Aorta (tissue), 5 donors: Measurements from ENCODE around the gene PAX9. TPM values are rescaled to one million over a fixed set of nuclear protein-coding genes. Genes with fewer than 3 reads are reported as not detected.

Experiments used
- ATAC-seq: fragments of 200-7000 bp; cut with Tn5 transposase; one replicate; pipeline ENCODE4 v1.9.1; 2022; ENCODE audit warnings: moderate library complexity; ENCODE audit not compliant: low FRiP score
- DNase-seq, 2 donors: peaks; one replicate each; pipeline ENCODE4 v3.0.0-alpha.2; 2020
- H3K27ac ChIP-seq, 2 donors: one replicate each; pipeline ENCODE4 v1.5.1; 2013; ENCODE audit warnings: low read length in 2 of 2, mild to moderate bottlenecking in 2 of 2, moderate library complexity in 2 of 2, control low read depth in 1 of 2, inconsistent platforms in 1 of 2, low read depth in 1 of 2
- H3K27me3 ChIP-seq, 2 donors: one replicate each; pipeline ENCODE4 v1.6.1; 2013; ENCODE audit warnings: control low read depth in 1 of 2, low read length in 1 of 2, mild to moderate bottlenecking in 1 of 2, moderate library complexity in 1 of 2; ENCODE audit not compliant: insufficient read depth in 2 of 2, control insufficient read depth in 1 of 2
- H3K36me3 ChIP-seq, 2 donors: one replicate each; pipeline ENCODE4 v1.6.1; 2013; ENCODE audit warnings: control low read depth in 1 of 2, low read length in 1 of 2, mild to moderate bottlenecking in 1 of 2; ENCODE audit not compliant: insufficient read depth in 2 of 2, control insufficient read depth in 1 of 2
- H3K4me1 ChIP-seq, 2 donors: one replicate each; pipeline ENCODE4 v1.6.1; 2013; ENCODE audit warnings: low read length in 2 of 2, control low read depth in 1 of 2, mild to moderate bottlenecking in 1 of 2, moderate library complexity in 1 of 2; ENCODE audit not compliant: insufficient read depth in 2 of 2, control insufficient read depth in 1 of 2
- H3K4me3 ChIP-seq, 2 donors: one replicate each; pipeline ENCODE4 v1.5.1; 2013; ENCODE audit warnings: low read length in 2 of 2, control low read depth in 1 of 2, mild to moderate bottlenecking in 1 of 2
- H3K9me3 ChIP-seq: one replicate; pipeline ENCODE4 v1.6.1; 2013; ENCODE audit warnings: mild to moderate bottlenecking, low read length; ENCODE audit not compliant: control insufficient read depth
- WGBS, 2 donors: extraction: QIAGEN DNeasy Blood & Tissue Kit; methylation state at CpG; one replicate each; pipeline ENCODE4 v1.1.7; 2013; 5-methylcytosine and 5-hydroxymethylcytosine counted together
- intact Hi-C, 2 donors: fragments of 100-400 bp; cut with DNase I; formaldehyde crosslinking; loops; one replicate each; pipeline versions ENCODE4 v1.14.2 to v1.15.0; 2022
- polyA plus RNA-seq, 2 donors: library from polyadenylated mRNA; stranded (reverse); fragments of 200-250 nt; gene quantifications; one replicate each; pipeline ENCODE4 v1.2.3, GENCODE V29; 2013
- total RNA-seq, 2 donors: library from RNA; stranded (reverse); fragmentation: NEBNext Ultra II Directional; extraction: Animal tissue kit (Norgen Biotek cat#: 25700); gene quantifications; one replicate each; pipeline ENCODE4 v1.2.1, GENCODE V29; 2021
- donor health status: healthy with polysubstance abuse.
- donor health status: Bipolar disorder and iron deficiency.
- donor health status: DM: no; HTN: no; CAD: no.
- donor health status: DM: no; HTN: no; CAD: no.
- donor health status: DM: yes; HTN: yes; CAD: no.

PAX9 gene
- total and polyA plus RNA-seq, 4 donors: 0.28 to 3.4 (median 0.49) TPM

- peaks cover 0 to 3% of the 10 kb centered on the region in 2 donors for H3K27me3 ChIP-seq
These were observed 2.9 kb downstream of the PAX9 start for GRCh38 chr14:36664322-36665193.

DNA sequence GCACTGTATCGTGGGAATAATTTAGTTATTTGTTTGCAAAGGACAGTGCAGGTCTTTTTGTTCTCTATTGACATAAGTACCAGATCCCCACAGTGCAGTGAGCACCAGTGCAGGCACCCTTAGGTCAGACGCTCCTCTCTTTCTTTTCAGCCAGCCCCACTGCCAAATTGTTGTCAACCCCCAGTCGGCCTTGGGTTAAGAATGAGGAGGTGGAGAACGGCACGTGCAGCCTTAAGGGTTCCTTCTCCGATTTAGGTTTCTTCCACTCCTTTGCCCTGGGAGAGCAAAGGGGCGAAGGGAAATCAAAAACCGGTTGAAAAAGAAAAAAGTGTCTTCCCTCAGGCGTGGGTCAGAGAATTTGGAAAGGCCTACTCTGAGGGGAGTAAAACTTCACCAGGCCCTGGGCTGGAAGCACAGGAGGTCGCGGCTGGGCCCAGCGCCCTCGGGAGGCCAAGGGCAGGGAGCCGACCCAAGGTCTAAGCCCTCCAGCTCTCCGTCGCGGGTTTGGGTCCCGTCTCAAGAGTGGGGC, 4.3 kb downstream of the PAX9 start:
- no peak for DNase-seq
- no peaks in the 10 kb centered on the region for H3K36me3 ChIP-seq
- 72 to 73% methylated on average over 18 of the region's 18 CpGs for WGBS, 2 donors
- H3K27me3 ChIP-seq: peaks cover 0 to 3% of the 10 kb centered on the region in 2 donors
- no peak for ATAC-seq
- peaks cover 1% of the 10 kb centered on the region for H3K9me3 ChIP-seq
- no peak overlapping the region for H3K4me3 ChIP-seq
- no peak overlapping the region for H3K27ac ChIP-seq
- no peaks in the 10 kb centered on the region for H3K4me1 ChIP-seq
- intact Hi-C loops: loop anchor here in 1 of 2 donors (10.0 kb wide), 2 partner anchors 369 to 929 kb away; partner anchors contain the start of genes FOXA1 and TTC6

More at GRCh38 chr14:36664322-36665193, 2.9 kb downstream of the PAX9 start:
- WGBS, 2 donors: 48 to 62% methylated on average over 9 of the region's 9 CpGs
- DNase-seq: no peak
- Histone ChIP-seq H3K27ac (no peak overlapping the region), H3K4me3 (no peak overlapping the region), H3K4me1 (no peaks in the 10 kb centered on the region), H3K9me3 (peaks cover 1% of the 10 kb centered on the region), H3K36me3 (no peaks in the 10 kb centered on the region)
- ATAC-seq: no peak
- intact Hi-C loops: loop anchor here in 1 of 2 donors (5.0 to 10.0 kb wide), 3 partner anchors 370 to 930 kb away; partner anchors contain the start of genes FOXA1, MIPOL1 and TTC6

DNA sequence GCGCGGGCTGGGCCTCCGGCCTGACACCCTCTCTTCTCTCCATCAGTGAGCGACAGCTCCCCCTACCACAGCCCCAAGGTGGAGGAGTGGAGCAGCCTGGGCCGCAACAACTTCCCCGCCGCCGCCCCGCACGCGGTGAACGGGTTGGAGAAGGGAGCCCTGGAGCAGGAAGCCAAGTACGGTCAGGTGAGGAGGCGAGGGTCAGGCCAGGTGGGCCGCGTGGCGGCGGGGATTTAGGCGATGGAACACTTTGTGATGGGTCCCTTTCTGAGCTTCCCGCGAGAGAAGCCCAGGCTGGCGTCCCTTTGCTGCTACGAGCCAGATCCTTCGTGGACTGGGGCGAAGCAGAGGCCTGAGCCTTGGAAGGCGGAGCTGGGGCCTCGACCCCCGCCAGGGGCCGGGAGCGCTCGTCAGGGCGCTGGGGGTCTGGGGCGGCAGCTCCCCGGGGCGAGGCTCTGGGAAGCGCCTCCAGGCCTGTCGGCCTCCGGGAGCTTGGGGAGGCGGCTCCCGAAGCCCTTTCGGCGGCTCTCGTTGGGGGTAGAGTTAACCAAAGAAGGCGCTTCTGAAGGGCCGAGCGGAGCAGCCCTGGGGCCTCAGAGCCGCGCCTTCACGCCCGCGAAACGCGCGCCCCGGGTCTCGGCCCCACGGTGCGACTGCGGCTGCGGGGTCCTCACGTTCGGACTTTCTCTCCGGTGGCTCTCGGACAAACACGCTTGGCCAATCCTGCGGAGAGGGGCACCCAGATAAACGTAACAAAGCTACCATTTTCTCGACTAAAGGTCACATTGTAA, 5.0 kb downstream of the PAX9 start:
- DNase-seq (no peak), ATAC-seq (no peak)
- 19 to 27% methylated on average over 66 to 68 of the region's 68 CpGs for WGBS, 2 donors
- Histone ChIP-seq H3K9me3 (peaks cover 1% of the 10 kb centered on the region), H3K4me1 (no peaks in the 10 kb centered on the region), H3K36me3 (no peaks in the 10 kb centered on the region), H3K4me3 (no peak overlapping the region), H3K27ac (no peak overlapping the region), H3K27me3 (peaks cover 0 to 3% of the 10 kb centered on the region in 2 donors)
- intact Hi-C loops: loop anchor here in 1 of 2 donors (10.0 kb wide), 2 partner anchors 368 to 928 kb away; partner anchors contain the start of genes FOXA1 and TTC6

DNA sequence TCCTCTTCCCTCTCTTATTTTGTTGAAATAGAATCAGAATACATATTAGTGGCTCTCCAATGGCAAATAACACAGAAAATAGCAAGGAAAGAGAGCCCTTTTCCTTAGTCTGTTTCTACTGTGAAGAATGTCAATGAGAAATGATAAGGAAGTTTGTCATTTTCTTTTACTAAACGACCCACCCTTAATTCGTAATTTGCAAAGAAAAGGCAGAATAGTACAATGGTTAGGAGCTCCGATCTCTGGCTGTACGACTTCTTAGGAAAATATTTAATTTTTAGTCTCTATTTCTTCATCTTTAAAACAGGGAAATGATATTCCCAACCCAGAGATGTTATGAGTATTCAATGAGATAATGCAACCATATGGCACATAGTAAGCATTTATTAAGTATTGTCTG, 6.0 kb downstream of the PAX9 start:
- peaks cover 1% of the 10 kb centered on the region for H3K9me3 ChIP-seq
- peaks cover 0 to 3% of the 10 kb centered on the region in 2 donors for H3K27me3 ChIP-seq
- DNase-seq (no peak), ATAC-seq (no peak)
- H3K4me1 ChIP-seq: no peaks in the 10 kb centered on the region
- no peak overlapping the region for H3K27ac ChIP-seq
- no peaks in the 10 kb centered on the region for H3K36me3 ChIP-seq
- intact Hi-C loops: loop anchor here in 1 of 2 donors (10.0 kb wide), 2 partner anchors 367 to 927 kb away; partner anchors contain the start of genes FOXA1 and TTC6
- WGBS, 2 donors: 60 to 66% methylated on average over 4 of the region's 4 CpGs
- no peak overlapping the region for H3K4me3 ChIP-seq

- Histone ChIP-seq H3K9me3 (peaks cover 1% of the 10 kb centered on the region), H3K27ac (no peak overlapping the region), H3K4me3 (no peak overlapping the region), H3K27me3 (peaks cover 0 to 3% of the 10 kb centered on the region in 2 donors), H3K4me1 (no peaks in the 10 kb centered on the region), H3K36me3 (no peaks in the 10 kb centered on the region)
- ATAC-seq (no peak), DNase-seq (no peak)
- 45 to 60% methylated on average over 3 of the region's 3 CpGs for WGBS, 2 donors
- intact Hi-C loops: no loop called here
These were observed 9.5 kb downstream of the PAX9 start for GRCh38 chr14:36671149-36671548.

- Histone ChIP-seq H3K4me3 (no peak overlapping the region), H3K27me3 (no peaks in the 10 kb centered on the region), H3K36me3 (no peaks in the 10 kb centered on the region), H3K27ac (no peak overlapping the region), H3K9me3 (no peaks in the 10 kb centered on the region), H3K4me1 (no peaks in the 10 kb centered on the region)
- intact Hi-C loops: no loop called here
- WGBS, 2 donors: 72 to 82% methylated on average over 4 of the region's 4 CpGs
- ATAC-seq (no peak), DNase-seq (no peak)
These were observed 10.4 kb downstream of the PAX9 start for GRCh38 chr14:36672095-36672494.

DNA sequence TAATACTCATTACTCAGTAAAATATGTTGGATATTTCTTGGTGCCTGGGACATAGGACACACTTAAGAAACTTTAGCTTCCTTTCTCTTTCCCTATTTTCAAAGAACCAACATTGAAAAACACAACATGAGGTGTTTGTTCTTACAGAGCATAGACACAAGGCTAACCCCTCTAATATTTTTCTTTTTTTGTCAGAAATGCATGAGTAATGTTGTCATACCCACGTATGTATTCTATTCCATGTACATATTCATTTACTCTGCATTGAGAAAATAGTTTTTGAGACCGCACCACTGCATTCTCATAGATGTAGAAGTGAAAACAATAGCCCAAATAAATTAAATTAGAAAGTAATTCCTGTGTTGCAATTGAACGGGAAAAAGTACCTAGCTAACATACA, 13.0 kb downstream of the PAX9 start:
- ATAC-seq (no peak), DNase-seq (no peak)
- Histone ChIP-seq H3K4me1 (no peaks in the 10 kb centered on the region), H3K27ac (no peak overlapping the region), H3K36me3 (no peaks in the 10 kb centered on the region), H3K27me3 (no peaks in the 10 kb centered on the region), H3K9me3 (no peaks in the 10 kb centered on the region), H3K4me3 (no peak overlapping the region)
- intact Hi-C loops: no loop called here
- 66 to 78% methylated on average over 3 of the region's 3 CpGs for WGBS, 2 donors

- no peaks in the 10 kb centered on the region for H3K9me3 ChIP-seq
- H3K36me3 ChIP-seq: no peaks in the 10 kb centered on the region
- H3K4me3 ChIP-seq: no peak overlapping the region
- intact Hi-C loops: no loop called here
- DNase-seq (no peak), ATAC-seq (no peak)
- H3K27me3 ChIP-seq: no peaks in the 10 kb centered on the region
- WGBS, 2 donors: 45 to 61% methylated on average over 6 of the region's 6 CpGs
- H3K27ac ChIP-seq: no peak overlapping the region
- no peaks in the 10 kb centered on the region for H3K4me1 ChIP-seq
These were observed 13.9 kb downstream of the PAX9 start for GRCh38 chr14:36675581-36675980.
